Mucosa of descending colon (tissue), 3 donors: ENCODE measurements around the gene ACTL6B. TPM values are rescaled to one million over a fixed set of nuclear protein-coding genes. Genes with fewer than 3 reads are reported as not detected.

Experiments used
- ATAC-seq: fragments of 200-7000 bp; cut with Tn5 transposase; one replicate; pipeline ENCODE4 v1.9.1; 2020; ENCODE audit warnings: mild to moderate bottlenecking, moderate library complexity
- DNase-seq, 3 donors: peaks; one replicate each; pipeline ENCODE4 v3.0.0-alpha.2; 2020
- H3K36me3 ChIP-seq: fragments of 200-600 bp; one replicate; pipeline ENCODE4 v1.8.0; 2021; ENCODE audit warnings: low read depth, mild to moderate bottlenecking
- H3K4me1 ChIP-seq: fragments of 200-600 bp; one replicate; pipeline ENCODE4 v1.8.0; 2021; ENCODE audit warnings: low read depth, mild to moderate bottlenecking
- H3K4me3 ChIP-seq: fragments of 200-600 bp; one replicate; pipeline ENCODE4 v1.8.0; 2021; ENCODE audit warnings: mild to moderate bottlenecking
- H3K9me3 ChIP-seq: fragments of 200-600 bp; one replicate; pipeline ENCODE4 v1.8.0; 2021; ENCODE audit warnings: mild to moderate bottlenecking
- intact Hi-C, 2 donors: fragments of 100-400 bp; cut with DNase I in 1 of 2; cut with micrococcal nuclease in 1 of 2; formaldehyde crosslinking; loops; one replicate each; pipeline versions ENCODE4 v1.11.0 to v1.11.1; 2022; cut with DNase I, micrococcal nuclease
- total RNA-seq, 3 donors: library from RNA; stranded (reverse); fragmentation: NEBNext Ultra II Directional in 2 of 3; extraction: Animal tissue kit (Norgen Biotek cat#: 25700) in 2 of 3; gene quantifications; one replicate each; pipeline versions ENCODE4 v1.2.1 to v1.2.4, GENCODE V29; 2021 to 2023
- TF ChIP-seq, protein P1 (sequence below): fragments of 200-600 bp; IDR thresholded peaks from one replicate; pipeline ENCODE4 v1.8.0; 2022; ENCODE audit warnings: antibody characterized with exemption, mild to moderate bottlenecking
- donor health status: DM: no; HTN: no; CAD: no; lungs with moderate emphysema.
- donor health status: DM: no; HTN: no; CAD: no.
- donor health status: DM: no; HTN: yes; CAD: no.

The ACTL6B gene
- total RNA-seq, 3 donors from 2014 or later, result 1.2 TPM; not detected in 2

DNA sequence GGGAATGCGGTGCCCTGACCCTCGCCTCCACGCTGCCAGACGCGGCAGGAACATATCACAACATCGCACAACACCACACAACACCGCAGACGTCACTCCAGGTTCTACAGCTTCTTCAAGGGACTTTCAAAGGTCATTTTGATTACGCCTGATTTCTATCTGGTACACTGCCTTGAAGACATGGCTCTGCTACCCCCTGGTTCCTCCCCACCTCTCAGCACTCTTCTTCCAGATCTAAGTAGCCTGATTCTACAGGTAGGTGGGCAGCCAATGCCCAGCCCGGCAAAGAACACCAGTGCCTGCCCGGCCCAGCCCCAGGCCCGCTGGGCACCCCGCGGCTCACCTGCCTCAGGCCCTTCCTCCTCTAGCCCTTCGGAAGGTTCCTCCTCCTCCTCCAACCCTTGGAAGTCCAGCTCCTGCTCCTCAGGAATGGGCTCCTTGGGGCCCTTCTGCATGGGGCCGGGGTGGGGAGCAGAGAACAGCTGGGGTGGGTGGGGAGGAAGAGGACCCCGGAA lies 29.4 kb upstream of the ACTL6B start:
- no peak for ATAC-seq
- H3K36me3 ChIP-seq, result peaks cover 22% of the 10 kb centered on the region
- intact Hi-C loops, result loop anchor here in 1 of 2 donors (10.0 kb wide), 1 partner anchor 211 kb away; the partner anchor contains the start of gene TSC22D4

DNA sequence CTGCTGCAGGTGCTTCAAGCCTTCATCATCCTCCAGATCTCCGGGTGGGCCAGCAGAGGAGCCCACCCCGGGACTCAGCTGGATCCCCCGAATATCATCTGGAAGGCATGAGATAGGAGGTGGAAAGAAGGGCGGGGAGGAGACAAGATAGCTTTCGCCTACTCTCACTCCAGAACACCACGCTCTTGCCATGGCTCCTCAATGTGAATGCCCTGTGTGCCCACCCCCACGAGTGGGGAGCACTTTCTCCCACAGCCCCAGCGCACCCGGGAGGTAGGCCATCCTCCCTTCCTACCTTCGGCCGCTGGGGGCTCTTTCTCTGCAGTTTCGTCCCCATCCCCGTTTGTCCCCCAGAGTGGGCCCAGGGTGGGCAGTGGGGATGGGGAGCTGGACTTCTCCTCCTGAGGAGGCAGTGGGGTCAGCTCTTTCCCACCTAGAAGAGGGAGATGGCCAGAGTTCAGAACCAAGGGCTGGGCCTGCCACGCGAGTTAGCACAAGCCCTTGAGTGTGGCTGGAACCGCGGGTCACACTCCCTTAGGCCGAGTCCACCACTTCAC lies 28.9 kb upstream of the ACTL6B start:
- Histone ChIP-seq H3K4me1 (no peaks in the 10 kb centered on the region), H3K9me3 (no peaks in the 10 kb centered on the region), H3K36me3 (peaks cover 22% of the 10 kb centered on the region), H3K4me3 (no peak overlapping the region)
- ATAC-seq (no peak), DNase-seq (no peak)
- TF ChIP-seq, protein P1, sequence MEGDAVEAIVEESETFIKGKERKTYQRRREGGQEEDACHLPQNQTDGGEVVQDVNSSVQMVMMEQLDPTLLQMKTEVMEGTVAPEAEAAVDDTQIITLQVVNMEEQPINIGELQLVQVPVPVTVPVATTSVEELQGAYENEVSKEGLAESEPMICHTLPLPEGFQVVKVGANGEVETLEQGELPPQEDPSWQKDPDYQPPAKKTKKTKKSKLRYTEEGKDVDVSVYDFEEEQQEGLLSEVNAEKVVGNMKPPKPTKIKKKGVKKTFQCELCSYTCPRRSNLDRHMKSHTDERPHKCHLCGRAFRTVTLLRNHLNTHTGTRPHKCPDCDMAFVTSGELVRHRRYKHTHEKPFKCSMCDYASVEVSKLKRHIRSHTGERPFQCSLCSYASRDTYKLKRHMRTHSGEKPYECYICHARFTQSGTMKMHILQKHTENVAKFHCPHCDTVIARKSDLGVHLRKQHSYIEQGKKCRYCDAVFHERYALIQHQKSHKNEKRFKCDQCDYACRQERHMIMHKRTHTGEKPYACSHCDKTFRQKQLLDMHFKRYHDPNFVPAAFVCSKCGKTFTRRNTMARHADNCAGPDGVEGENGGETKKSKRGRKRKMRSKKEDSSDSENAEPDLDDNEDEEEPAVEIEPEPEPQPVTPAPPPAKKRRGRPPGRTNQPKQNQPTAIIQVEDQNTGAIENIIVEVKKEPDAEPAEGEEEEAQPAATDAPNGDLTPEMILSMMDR, result no peak
- intact Hi-C loops, result loop anchor here in 1 of 2 donors (10.0 kb wide), 1 partner anchor 210 kb away; the partner anchor contains the start of gene TSC22D4

More for the DNA sequence above, 29.4 kb upstream of the ACTL6B start:
- no peaks in the 10 kb centered on the region for H3K9me3 ChIP-seq
- H3K4me1 ChIP-seq, result no peaks in the 10 kb centered on the region
- TF ChIP-seq, protein P1, result no peak
- no peak for DNase-seq
- no peak overlapping the region for H3K4me3 ChIP-seq

DNA sequence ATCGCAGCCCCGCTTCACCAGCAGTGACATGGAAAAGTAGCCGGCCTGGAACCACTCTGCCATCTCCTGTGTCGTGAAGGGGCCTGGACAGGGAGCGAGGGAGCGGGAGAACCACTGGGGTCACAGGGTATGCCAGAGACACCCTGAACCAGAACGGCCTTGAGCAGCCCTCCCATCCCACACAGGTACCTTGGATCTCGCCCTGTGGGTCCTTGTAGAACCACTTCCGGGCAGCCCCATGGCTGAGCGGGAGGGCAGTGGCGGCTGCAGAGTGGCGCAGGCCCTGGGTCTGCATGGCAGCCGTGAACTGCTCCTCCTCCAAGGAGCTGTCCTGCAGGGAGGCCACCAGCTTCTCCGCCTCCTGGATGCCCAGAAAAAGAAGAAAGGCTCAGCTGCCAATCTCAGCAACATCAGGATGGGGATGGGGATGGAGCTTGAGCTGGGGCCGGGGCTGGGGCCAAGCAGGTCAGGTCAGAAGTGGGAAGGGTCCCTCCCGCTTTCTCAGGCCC lies 28.3 kb upstream of the ACTL6B start:
- H3K36me3 ChIP-seq, result peaks cover 22% of the 10 kb centered on the region
- TF ChIP-seq, protein P1, result no peak
- no peaks in the 10 kb centered on the region for H3K9me3 ChIP-seq
- no peak for DNase-seq
- intact Hi-C loops, result loop anchor here in 1 of 2 donors (10.0 kb wide), 1 partner anchor 210 kb away; the partner anchor contains the start of gene TSC22D4
- no peak for ATAC-seq
- H3K4me3 ChIP-seq, result no peak overlapping the region
- H3K4me1 ChIP-seq, result no peaks in the 10 kb centered on the region

DNA sequence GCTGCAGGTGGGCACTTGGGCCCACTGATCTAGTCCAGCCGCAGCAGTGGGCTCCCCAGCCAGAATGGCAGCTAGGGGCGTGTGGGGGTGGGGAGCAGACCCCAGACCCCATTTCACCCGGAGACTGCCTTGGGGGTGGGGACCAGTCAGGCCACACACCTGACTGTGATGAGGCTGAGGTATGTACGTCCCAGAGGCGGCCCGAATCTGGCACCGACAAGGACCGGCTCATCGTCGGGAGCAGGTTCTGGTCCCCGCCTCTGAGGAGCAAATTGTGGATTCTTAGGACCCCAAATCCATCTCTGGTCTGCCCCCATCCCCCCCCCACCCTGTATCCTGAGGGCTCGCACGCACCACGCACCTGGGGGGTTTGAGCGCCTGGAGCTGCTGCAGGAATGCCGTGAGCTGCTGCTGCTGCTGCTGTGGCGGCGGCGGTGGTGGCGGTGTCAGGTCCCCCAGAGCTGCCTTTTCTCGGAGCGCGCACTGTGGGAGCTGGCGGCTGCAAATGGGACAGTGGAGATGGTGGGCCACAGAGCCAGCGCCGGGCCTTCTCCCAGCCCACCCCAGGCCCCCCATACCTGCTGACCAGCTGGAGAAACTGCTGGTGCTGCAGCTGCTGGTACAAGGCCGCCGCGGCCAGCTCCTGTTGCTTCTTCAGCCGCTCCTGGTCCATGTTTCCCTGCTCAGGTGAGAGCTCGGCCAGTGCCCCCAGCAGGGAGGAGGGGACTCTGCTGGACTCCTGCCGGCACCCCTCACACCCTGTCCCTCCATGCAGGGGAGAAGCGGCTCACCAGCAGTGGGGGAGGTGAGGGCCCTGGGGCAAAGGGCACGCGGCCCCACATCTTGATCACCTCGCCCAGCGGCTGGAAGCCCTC lies 27.6 kb upstream of the ACTL6B start:
- H3K9me3 ChIP-seq, result no peaks in the 10 kb centered on the region
- TF ChIP-seq, protein P1, result no peak
- DNase-seq (no peak), ATAC-seq (no peak)
- H3K4me3 ChIP-seq, result no peak overlapping the region
- H3K4me1 ChIP-seq, result no peaks in the 10 kb centered on the region
- H3K36me3 ChIP-seq, result peaks cover 22% of the 10 kb centered on the region
- intact Hi-C loops, result loop anchor here in 1 of 2 donors (10.0 kb wide), 1 partner anchor 209 kb away; the partner anchor contains the start of gene TSC22D4

DNA sequence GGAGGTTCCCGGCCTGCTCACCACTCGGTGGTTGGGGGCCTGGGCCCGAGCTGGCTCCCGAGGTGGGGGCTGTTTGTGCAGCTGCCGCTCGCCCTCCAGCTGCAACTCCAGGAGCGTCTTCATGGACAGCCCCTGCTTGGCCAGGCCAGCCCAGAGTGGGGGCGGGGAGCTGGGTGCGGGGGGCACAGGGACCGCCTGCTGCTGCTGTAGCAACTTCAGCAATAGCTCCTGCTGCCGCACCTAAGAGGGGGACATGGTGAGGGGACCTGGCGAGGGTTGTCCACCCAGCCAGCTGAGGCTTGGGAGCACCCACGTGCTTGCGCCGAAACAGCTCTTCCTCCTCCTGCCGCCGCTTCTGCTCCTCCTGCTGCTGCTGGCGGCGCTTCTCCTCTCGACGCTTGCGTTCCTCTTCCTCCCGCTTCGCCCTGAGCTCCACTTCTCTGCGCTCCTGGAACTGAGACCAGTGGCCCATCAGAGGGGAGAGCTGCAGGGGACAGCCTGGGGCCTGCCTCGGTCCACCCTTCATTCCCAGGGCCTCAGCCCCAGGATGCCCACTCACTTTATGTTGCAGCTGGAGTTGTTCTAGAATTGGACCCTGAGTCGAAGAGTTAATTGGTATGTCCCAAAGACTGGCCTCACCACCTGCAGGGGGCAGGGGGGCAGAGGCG lies 26.9 kb upstream of the ACTL6B start:
- H3K4me1 ChIP-seq, result no peaks in the 10 kb centered on the region
- no peaks in the 10 kb centered on the region for H3K9me3 ChIP-seq
- TF ChIP-seq, protein P1, result no peak
- H3K4me3 ChIP-seq, result no peak overlapping the region
- intact Hi-C loops, result loop anchor here in 1 of 2 donors (10.0 kb wide), 1 partner anchor 208 kb away; the partner anchor contains the start of gene TSC22D4
- no peak for DNase-seq
- ATAC-seq, result no peak
- peaks cover 30% of the 10 kb centered on the region for H3K36me3 ChIP-seq
